Liver (tissue), 9 donors: Measurements from ENCODE around the gene RPTOR. TPM values are rescaled to one million over a fixed set of nuclear protein-coding genes. Genes with fewer than 3 reads are reported as not detected.

Experiments
- DNase-seq: peaks from one replicate; pipeline ENCODE4 v3.0.0-alpha.2; 2017; ENCODE audit warnings: low spot score
- H3K27ac ChIP-seq, 2 donors: one replicate each; pipeline ENCODE4 v1.7.0; 2013; ENCODE audit warnings: inconsistent platforms in 2 of 2, low read length in 2 of 2, control low read depth in 1 of 2, low read depth in 1 of 2, mild to moderate bottlenecking in 1 of 2
- H3K27me3 ChIP-seq, 4 donors: one replicate each; pipeline versions ENCODE4 v1.6.1 to v1.7.0; 2013; ENCODE audit warnings: low read length in 3 of 4, inconsistent platforms in 1 of 4, mild to moderate bottlenecking in 1 of 4, moderate library complexity in 1 of 4; ENCODE audit not compliant: control insufficient read depth in 4 of 4, insufficient read depth in 4 of 4
- H3K36me3 ChIP-seq, 4 donors: one replicate each; pipeline versions ENCODE4 v1.6.1 to v1.7.0; 2013; ENCODE audit warnings: low read length in 3 of 4, mild to moderate bottlenecking in 3 of 4, low read depth in 1 of 4, moderate library complexity in 1 of 4; ENCODE audit not compliant: control insufficient read depth in 4 of 4, insufficient read depth in 3 of 4
- H3K4me1 ChIP-seq, 4 donors: one replicate each; pipeline versions ENCODE4 v1.6.1 to v1.7.0; 2013; ENCODE audit warnings: low read length in 3 of 4, mild to moderate bottlenecking in 3 of 4, moderate library complexity in 1 of 4; ENCODE audit not compliant: control insufficient read depth in 4 of 4, insufficient read depth in 4 of 4
- H3K4me3 ChIP-seq, 3 donors: one replicate each; pipeline versions ENCODE4 v1.6.1 to v1.7.0; 2013; ENCODE audit warnings: low read length in 3 of 3, control low read depth in 1 of 3, low read depth in 1 of 3, mild to moderate bottlenecking in 1 of 3
- H3K9ac ChIP-seq, 2 donors: one replicate each; pipeline ENCODE4 v1.7.0; 2013; ENCODE audit warnings: low read length in 2 of 2, mild to moderate bottlenecking in 2 of 2, moderate library complexity in 2 of 2, control low read depth in 1 of 2, low read depth in 1 of 2
- H3K9me3 ChIP-seq, 4 donors: one replicate each; pipeline versions ENCODE4 v1.6.1 to v1.7.0; 2013; ENCODE audit warnings: low read length in 3 of 4; ENCODE audit not compliant: control insufficient read depth in 4 of 4
- EGR1 ChIP-seq, 2 donors: IDR thresholded peaks; 2 replicates each; pipeline ENCODE4 v1.6.1; 2016 to 2018; ENCODE audit warnings: antibody characterized with exemption in 2 of 2, low read depth in 2 of 2
- FOXA1 ChIP-seq: IDR thresholded peaks from 2 replicates; pipeline ENCODE4 v1.6.1; 2016; ENCODE audit warnings: antibody characterized with exemption
- FOXA2 ChIP-seq: IDR thresholded peaks from 2 replicates; pipeline ENCODE4 v1.6.1; 2016; ENCODE audit warnings: antibody characterized with exemption
- GABPA ChIP-seq, 2 donors: IDR thresholded peaks in 1 of 2; conservative IDR thresholded peaks in 1 of 2; 2 replicates each; pipeline ENCODE4 v1.6.1; 2016; ENCODE audit warnings: antibody characterized with exemption in 2 of 2, mild to moderate bottlenecking in 1 of 2, moderate library complexity in 1 of 2
- HNF4G ChIP-seq: IDR thresholded peaks from 2 replicates; pipeline ENCODE4 v1.6.1; 2016; ENCODE audit warnings: antibody characterized with exemption
- JUND ChIP-seq, 2 donors: IDR thresholded peaks; 2 replicates each; pipeline ENCODE4 v1.6.1; 2016; ENCODE audit warnings: antibody characterized with exemption in 2 of 2
- NR2F2 ChIP-seq: IDR thresholded peaks from 2 replicates; pipeline ENCODE4 v1.6.1; 2016; ENCODE audit warnings: antibody characterized with exemption
- RAD21 ChIP-seq, 2 donors: IDR thresholded peaks; 2 replicates each; pipeline ENCODE4 v1.6.1; 2016; ENCODE audit warnings: antibody characterized with exemption in 2 of 2, mild to moderate bottlenecking in 2 of 2
- RXRA ChIP-seq, 2 donors: IDR thresholded peaks; 2 replicates each; pipeline ENCODE4 v1.6.1; 2017 to 2018; ENCODE audit warnings: antibody characterized with exemption in 2 of 2, mild to moderate bottlenecking in 1 of 2
- TAF1 ChIP-seq: conservative IDR thresholded peaks from 2 replicates; pipeline ENCODE4 v1.6.1; 2016; ENCODE audit warnings: antibody characterized with exemption, mild to moderate bottlenecking
- YY1 ChIP-seq: IDR thresholded peaks from 2 replicates; pipeline ENCODE4 v1.6.1; 2016; ENCODE audit warnings: antibody characterized with exemption, mild to moderate bottlenecking
- WGBS: extraction: QIAGEN DNeasy Blood & Tissue Kit; methylation state at CpG from one replicate; pipeline ENCODE4 v1.1.7; 2013; 5-methylcytosine and 5-hydroxymethylcytosine counted together
- polyA plus RNA-seq, 2 donors: library from polyadenylated mRNA; stranded (reverse) in 1 of 2; unstranded in 1 of 2; fragments of 200-250 nt in 1 of 2; fragments of >200 nt in 1 of 2; fragmentation: Nextera tagmentation in 1 of 2; extraction: Ambion mirVana in 1 of 2; gene quantifications; one replicate each; pipeline versions ENCODE4 v1.2.1 to v1.2.3, GENCODE V29; 2013 to 2015
- total RNA-seq, 2 donors: library from RNA; depleted of rRNA; stranded (reverse); fragments of >200 nt; gene quantifications; one replicate each; pipeline ENCODE4 v1.2.3, GENCODE V29; 2014
- TF ChIP-seq, protein P1 (sequence below): IDR thresholded peaks from 2 replicates; pipeline ENCODE4 v1.6.1; 2016; ENCODE audit warnings: antibody characterized with exemption
- TF ChIP-seq, protein P2 (sequence below): IDR thresholded peaks from 2 replicates; pipeline ENCODE4 v1.6.1; 2016; ENCODE audit warnings: antibody characterized with exemption
- TF ChIP-seq, protein P3 (sequence below): IDR thresholded peaks from 2 replicates; pipeline ENCODE4 v1.6.1; 2016; ENCODE audit warnings: antibody characterized with exemption, mild to moderate bottlenecking
- TF ChIP-seq, protein P4 (sequence below): fragments of 150-350 bp; IDR thresholded peaks from 2 replicates; pipeline ENCODE4 v1.5.1; 2017; ENCODE audit warnings: improper control_type of control experiment, low read depth, low read length; ENCODE audit not compliant: missing input control
- donor health status: healthy.
- donor health status: healthy.
- donor health status: healthy.
- donor health status: healthy.
- donor health status: healthy.

Gene RPTOR
- total and polyA plus RNA-seq, 4 donors, result 4.8 to 25.4 (median 11.6) TPM

DNA sequence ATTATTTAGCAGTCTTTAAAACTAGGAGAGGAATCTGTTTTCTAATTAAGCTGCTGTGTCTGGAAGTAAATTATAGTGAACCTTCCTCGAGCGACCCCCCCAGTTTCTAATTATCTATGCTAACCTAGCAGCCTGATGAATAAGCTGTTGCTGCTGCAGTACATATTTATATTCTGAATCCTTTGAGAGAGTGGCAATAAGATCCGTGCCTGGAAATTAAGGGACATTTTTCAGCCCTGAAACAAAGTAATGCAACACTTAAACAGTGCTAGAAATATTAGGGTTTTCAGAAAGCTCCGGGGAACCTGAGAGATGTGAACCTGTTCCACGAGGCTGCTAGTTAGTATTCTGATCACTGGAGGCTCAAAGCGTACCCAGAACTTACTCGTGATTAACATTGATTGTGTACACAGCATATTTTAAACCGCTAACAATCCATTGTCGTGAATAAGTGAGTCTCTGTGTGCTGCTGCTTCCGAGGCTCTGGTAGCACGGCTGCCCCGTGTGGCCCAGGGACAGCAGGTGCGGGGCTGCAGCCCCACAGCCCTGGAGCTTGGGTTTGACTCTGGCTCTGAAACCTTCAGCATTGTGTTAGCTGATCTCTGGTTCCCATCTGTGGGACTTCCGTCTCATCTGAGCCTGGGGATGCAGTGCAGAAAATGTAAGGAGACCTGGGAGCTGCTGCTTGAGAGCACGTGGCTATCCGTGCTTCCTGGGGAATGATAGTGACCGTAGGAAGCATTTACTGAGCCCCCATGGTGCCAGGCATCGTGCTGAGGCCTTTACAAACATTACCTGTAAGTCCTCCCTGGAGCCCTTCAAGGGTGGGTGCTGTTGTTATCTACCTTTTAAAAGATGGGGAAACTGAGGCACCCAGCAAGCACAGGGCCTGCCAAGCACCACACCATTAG is 256.1 kb downstream of the RPTOR start:
- 95% methylated on average over 18 of the region's 18 CpGs for WGBS
- no peak for DNase-seq
- Histone ChIP-seq H3K27me3 (no peaks in the 10 kb centered on the region), H3K36me3 (peaks cover 0 to 2% (median 0%) of the 10 kb centered on the region in 4 donors), H3K27ac (no peak overlapping the region), H3K9ac (no peak overlapping the region), H3K4me3 (no peak overlapping the region), H3K9me3 (no peaks in the 10 kb centered on the region), H3K4me1 (peaks cover 0 to 3% (median 0%) of the 10 kb centered on the region in 4 donors)
- TF ChIP-seq NR2F2 (no peak), JUND (IDR thresholded peaks at IDR 0.05) (no peak), FOXA1 (no peak), EGR1 (IDR thresholded peaks at IDR 0.05; ENCODE audit: low read depth in 2 of 2) (no peak), TAF1 (no peak), RXRA (IDR thresholded peaks at IDR 0.05) (no peak), HNF4G (no peak), GABPA (IDR thresholded peaks at IDR 0.05 in 1 of 2, conservative IDR thresholded peaks at IDR 0.05 in 1 of 2) (no peak), YY1 (no peak), RAD21 (IDR thresholded peaks at IDR 0.05) (no peak), FOXA2 (no peak)
- TF ChIP-seq, protein P1, sequence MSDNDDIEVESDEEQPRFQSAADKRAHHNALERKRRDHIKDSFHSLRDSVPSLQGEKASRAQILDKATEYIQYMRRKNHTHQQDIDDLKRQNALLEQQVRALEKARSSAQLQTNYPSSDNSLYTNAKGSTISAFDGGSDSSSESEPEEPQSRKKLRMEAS, result no peak
- TF ChIP-seq, protein P2, sequence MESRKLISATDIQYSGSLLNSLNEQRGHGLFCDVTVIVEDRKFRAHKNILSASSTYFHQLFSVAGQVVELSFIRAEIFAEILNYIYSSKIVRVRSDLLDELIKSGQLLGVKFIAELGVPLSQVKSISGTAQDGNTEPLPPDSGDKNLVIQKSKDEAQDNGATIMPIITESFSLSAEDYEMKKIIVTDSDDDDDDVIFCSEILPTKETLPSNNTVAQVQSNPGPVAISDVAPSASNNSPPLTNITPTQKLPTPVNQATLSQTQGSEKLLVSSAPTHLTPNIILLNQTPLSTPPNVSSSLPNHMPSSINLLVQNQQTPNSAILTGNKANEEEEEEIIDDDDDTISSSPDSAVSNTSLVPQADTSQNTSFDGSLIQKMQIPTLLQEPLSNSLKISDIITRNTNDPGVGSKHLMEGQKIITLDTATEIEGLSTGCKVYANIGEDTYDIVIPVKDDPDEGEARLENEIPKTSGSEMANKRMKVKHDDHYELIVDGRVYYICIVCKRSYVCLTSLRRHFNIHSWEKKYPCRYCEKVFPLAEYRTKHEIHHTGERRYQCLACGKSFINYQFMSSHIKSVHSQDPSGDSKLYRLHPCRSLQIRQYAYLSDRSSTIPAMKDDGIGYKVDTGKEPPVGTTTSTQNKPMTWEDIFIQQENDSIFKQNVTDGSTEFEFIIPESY, result no peak
- TF ChIP-seq, protein P3, sequence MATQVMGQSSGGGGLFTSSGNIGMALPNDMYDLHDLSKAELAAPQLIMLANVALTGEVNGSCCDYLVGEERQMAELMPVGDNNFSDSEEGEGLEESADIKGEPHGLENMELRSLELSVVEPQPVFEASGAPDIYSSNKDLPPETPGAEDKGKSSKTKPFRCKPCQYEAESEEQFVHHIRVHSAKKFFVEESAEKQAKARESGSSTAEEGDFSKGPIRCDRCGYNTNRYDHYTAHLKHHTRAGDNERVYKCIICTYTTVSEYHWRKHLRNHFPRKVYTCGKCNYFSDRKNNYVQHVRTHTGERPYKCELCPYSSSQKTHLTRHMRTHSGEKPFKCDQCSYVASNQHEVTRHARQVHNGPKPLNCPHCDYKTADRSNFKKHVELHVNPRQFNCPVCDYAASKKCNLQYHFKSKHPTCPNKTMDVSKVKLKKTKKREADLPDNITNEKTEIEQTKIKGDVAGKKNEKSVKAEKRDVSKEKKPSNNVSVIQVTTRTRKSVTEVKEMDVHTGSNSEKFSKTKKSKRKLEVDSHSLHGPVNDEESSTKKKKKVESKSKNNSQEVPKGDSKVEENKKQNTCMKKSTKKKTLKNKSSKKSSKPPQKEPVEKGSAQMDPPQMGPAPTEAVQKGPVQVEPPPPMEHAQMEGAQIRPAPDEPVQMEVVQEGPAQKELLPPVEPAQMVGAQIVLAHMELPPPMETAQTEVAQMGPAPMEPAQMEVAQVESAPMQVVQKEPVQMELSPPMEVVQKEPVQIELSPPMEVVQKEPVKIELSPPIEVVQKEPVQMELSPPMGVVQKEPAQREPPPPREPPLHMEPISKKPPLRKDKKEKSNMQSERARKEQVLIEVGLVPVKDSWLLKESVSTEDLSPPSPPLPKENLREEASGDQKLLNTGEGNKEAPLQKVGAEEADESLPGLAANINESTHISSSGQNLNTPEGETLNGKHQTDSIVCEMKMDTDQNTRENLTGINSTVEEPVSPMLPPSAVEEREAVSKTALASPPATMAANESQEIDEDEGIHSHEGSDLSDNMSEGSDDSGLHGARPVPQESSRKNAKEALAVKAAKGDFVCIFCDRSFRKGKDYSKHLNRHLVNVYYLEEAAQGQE, result no peak
- TF ChIP-seq, protein P4, sequence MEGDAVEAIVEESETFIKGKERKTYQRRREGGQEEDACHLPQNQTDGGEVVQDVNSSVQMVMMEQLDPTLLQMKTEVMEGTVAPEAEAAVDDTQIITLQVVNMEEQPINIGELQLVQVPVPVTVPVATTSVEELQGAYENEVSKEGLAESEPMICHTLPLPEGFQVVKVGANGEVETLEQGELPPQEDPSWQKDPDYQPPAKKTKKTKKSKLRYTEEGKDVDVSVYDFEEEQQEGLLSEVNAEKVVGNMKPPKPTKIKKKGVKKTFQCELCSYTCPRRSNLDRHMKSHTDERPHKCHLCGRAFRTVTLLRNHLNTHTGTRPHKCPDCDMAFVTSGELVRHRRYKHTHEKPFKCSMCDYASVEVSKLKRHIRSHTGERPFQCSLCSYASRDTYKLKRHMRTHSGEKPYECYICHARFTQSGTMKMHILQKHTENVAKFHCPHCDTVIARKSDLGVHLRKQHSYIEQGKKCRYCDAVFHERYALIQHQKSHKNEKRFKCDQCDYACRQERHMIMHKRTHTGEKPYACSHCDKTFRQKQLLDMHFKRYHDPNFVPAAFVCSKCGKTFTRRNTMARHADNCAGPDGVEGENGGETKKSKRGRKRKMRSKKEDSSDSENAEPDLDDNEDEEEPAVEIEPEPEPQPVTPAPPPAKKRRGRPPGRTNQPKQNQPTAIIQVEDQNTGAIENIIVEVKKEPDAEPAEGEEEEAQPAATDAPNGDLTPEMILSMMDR, result no peak
